Pancreas (tissue), 10 donors: ENCODE results near the gene GJB6. TPM values are rescaled to one million over a fixed set of nuclear protein-coding genes. Genes with fewer than 3 reads are reported as not detected.

Experiments used
- ATAC-seq, 4 donors: fragments of 200-7000 bp; cut with Tn5 transposase; one replicate each; pipeline versions ENCODE4 v1.8.0 to v1.9.1; 2020; ENCODE audit warnings: mild to moderate bottlenecking in 4 of 4, moderate library complexity in 4 of 4
- DNase-seq, 6 donors: peaks; one replicate each; pipeline ENCODE4 v3.0.0-alpha.2; 2020
- FAIRE-seq: peaks from 2 replicates; lab custom pipeline; 2012; peaks lifted over from hg19 to GRCh38; lab: Jason Lieb, UNC
- H3K27ac ChIP-seq, 4 donors: fragments of 200-600 bp; sonication (generic); 1 replicate in 3 of 4; 2 replicates in 1 of 4; pipeline versions ENCODE4 v1.5.0 to v1.8.0; 2020
- H3K27me3 ChIP-seq, 4 donors: fragments of 200-600 bp; one replicate each; pipeline ENCODE4 v1.8.0; 2021
- H3K36me3 ChIP-seq, 3 donors: fragments of 200-600 bp; sonication (generic) in 1 of 3; one replicate each; pipeline versions ENCODE4 v1.5.0 to v1.8.0; 2020 to 2021
- H3K4me1 ChIP-seq, 3 donors: fragments of 200-600 bp; one replicate each; pipeline ENCODE4 v1.8.0; 2021
- H3K4me3 ChIP-seq, 4 donors: fragments of 200-600 bp; sonication (generic) in 2 of 4; one replicate each; pipeline versions ENCODE4 v1.5.0 to v1.8.0; 2020 to 2021
- H3K9me3 ChIP-seq, 4 donors: fragments of 200-600 bp; one replicate each; pipeline ENCODE4 v1.8.0; 2021
- CTCF ChIP-seq, 4 donors: fragments of 200-600 bp; sonication (generic) in 3 of 4; IDR thresholded peaks; one replicate each; pipeline versions ENCODE4 v1.5.0 to v1.8.0; 2021; ENCODE audit warnings: antibody characterized with exemption in 4 of 4
- WGBS, 2 donors: extraction: QIAGEN DNeasy Blood & Tissue Kit; methylation state at CpG; one replicate each; pipeline ENCODE4 v1.1.7; 2013; 5-methylcytosine and 5-hydroxymethylcytosine counted together
- intact Hi-C, 3 donors: fragments of 100-400 bp; cut with DNase I; formaldehyde crosslinking; loops; one replicate each; pipeline versions ENCODE4 v1.11.1 to v1.14.2; 2022
- polyA plus RNA-seq, 2 donors: library from polyadenylated mRNA; stranded (reverse); fragments of 200-250 nt; gene quantifications; one replicate each; pipeline ENCODE4 v1.2.3, GENCODE V29; 2013
- total RNA-seq, 6 donors: library from RNA; stranded (reverse); fragmentation: NEBNext Ultra II Directional in 4 of 6; extraction: Animal tissue kit (Norgen Biotek cat#: 25700) in 4 of 6; gene quantifications; one replicate each; pipeline versions ENCODE4 v1.2.1 to v1.2.4, GENCODE V29; 2021 to 2023
- donor health status: healthy with polysubstance abuse.
- donor health status: DM: no; HTN: no; CAD: no; lungs with moderate emphysema.
- donor health status: DM: no; HTN: no; CAD: no.
- donor health status: control.
- donor health status: control.
- donor health status: Bipolar disorder and iron deficiency.
- donor health status: DM: yes; HTN: yes; CAD: no.
- donor health status: DM: no; HTN: no; CAD: no.
- donor health status: DM: no; HTN: no; CAD: no.
- donor health status: DM: yes; HTN: yes; CAD: no.

Gene GJB6
- total and polyA plus RNA-seq, 8 donors: 0.08 to 0.09 TPM; not detected in 6

DNA sequence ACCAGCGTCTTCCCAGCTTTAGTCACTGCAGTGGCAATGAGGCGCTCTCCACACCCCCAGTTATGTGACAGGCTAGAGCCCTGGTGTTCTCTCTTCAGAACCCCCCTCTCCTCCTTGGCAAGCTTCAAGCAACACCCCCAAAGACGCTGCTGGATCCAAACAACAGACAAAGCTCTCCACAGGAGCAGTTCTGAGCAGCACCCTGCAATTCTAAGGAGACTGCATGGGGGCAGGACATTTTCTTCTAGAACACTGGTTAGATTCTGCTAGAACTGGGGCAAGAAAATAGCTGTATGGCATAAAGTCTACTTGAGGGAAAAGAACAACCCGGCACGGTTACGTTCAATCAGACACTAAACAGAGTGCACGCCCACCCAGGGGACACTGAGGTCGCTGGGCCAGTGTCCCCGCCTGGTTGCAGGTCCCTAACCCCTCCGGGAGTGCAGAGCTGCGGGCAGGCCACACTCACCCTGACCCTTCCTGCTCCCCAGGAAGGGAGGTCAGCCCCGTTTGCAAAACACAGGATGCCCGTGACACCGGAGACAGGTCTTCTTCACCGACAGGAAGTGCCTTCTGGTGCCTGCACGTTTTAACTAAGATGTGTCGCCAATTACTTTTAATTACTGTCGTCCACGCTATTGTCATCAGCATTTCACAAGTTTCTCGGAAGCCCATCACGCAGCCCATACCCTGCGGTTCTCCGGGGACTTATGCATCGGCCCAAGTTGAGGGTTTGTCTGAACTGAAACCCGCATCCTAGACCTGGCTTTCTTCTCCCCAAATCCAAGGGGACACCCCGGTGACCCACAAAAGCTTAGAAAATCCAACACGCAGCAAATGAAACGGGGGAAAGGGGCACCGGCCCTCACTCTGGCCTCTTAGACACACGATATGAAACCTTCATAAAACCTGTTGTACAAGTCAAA is 943 bp downstream of the GJB6 start:
- FAIRE-seq (no peak), ATAC-seq (no peak), DNase-seq (no peak)
- intact Hi-C loops: no loop called here
- peaks cover 0 to 3% (median 0%) of the 10 kb centered on the region in 3 donors for H3K4me1 ChIP-seq
- peaks cover 0 to 18% (median 6%) of the 10 kb centered on the region in 4 donors for H3K27me3 ChIP-seq
- no peak overlapping the region for H3K27ac ChIP-seq
- no peaks in the 10 kb centered on the region for H3K9me3 ChIP-seq
- WGBS, 2 donors: 42 to 44% methylated on average over 30 of the region's 30 CpGs
- TF ChIP-seq CTCF (IDR thresholded peaks at IDR 0.05): no peak
- H3K4me3 ChIP-seq: peak overlapping the region in 3 of 4 donors; percentile 4 to 48 (median 36)
- no peaks in the 10 kb centered on the region for H3K36me3 ChIP-seq

DNA sequence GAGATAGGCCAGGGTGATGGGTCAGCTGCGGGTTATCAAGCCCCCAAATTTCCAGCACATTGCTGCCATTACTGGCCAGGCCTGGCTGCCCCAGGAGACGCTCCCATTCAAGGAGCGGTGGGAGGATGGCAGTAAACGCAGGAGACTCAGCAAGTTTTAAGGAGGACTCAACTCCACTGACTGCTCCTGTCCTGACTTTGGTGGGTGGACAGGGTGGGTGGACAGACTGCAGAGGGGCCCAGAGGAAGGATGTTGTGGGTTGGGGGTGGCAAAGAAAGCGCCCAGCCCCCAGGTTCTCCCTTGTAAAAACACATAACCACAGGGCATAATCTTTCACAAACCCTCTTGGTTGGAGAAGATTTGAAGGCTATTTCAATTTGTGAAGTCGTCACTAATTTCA is 4.4 kb downstream of the GJB6 start:
- intact Hi-C loops: no loop called here
- no peak for ATAC-seq
- no peak for FAIRE-seq
- no peak overlapping the region for H3K4me3 ChIP-seq
- H3K36me3 ChIP-seq: no peaks in the 10 kb centered on the region
- 52 to 62% methylated on average over 6 of the region's 6 CpGs for WGBS, 2 donors
- no peak overlapping the region for H3K27ac ChIP-seq
- no peak for DNase-seq
- peaks cover 0 to 15% (median 6%) of the 10 kb centered on the region in 4 donors for H3K27me3 ChIP-seq
- peaks cover 0 to 3% (median 0%) of the 10 kb centered on the region in 3 donors for H3K4me1 ChIP-seq
- H3K9me3 ChIP-seq: no peaks in the 10 kb centered on the region
- TF ChIP-seq CTCF (IDR thresholded peaks at IDR 0.05): no peak

DNA sequence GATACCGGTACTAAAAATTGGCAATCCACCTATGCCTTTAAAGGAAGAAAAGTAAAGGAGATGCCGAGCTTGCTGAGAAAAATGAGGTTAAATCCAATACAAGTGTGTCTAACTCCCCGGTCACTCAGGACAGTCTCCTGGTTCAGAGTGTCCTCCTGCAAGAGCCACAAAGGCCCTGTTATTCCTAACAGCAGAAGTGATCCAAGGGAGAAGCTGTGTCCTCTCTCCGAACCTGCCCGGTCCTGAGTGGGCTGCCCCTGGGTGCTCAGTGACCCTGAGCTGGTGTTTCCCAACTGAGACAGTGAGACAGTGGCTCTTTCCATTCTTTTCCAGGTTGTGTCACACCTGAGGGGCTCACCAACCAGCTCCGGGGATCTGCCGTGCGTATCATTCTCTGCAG is 4.8 kb downstream of the GJB6 start:
- intact Hi-C loops: no loop called here
- 84 to 86% methylated on average over 8 of the region's 8 CpGs for WGBS, 2 donors
- TF ChIP-seq CTCF (IDR thresholded peaks at IDR 0.05): no peak
- ATAC-seq (no peak), FAIRE-seq (no peak), DNase-seq (no peak)
- Histone ChIP-seq H3K27me3 (peaks cover 0 to 10% (median 4%) of the 10 kb centered on the region in 4 donors), H3K4me1 (peaks cover 0 to under 1% (median 0%) of the 10 kb centered on the region in 3 donors), H3K36me3 (no peaks in the 10 kb centered on the region), H3K4me3 (no peak overlapping the region), H3K27ac (no peak overlapping the region), H3K9me3 (no peaks in the 10 kb centered on the region)

- Histone ChIP-seq H3K9me3 (no peaks in the 10 kb centered on the region), H3K27ac (no peak overlapping the region), H3K36me3 (no peaks in the 10 kb centered on the region), H3K4me1 (no peaks in the 10 kb centered on the region), H3K4me3 (no peak overlapping the region), H3K27me3 (no peaks in the 10 kb centered on the region)
- WGBS, 2 donors: 54 to 65% methylated on average over 5 of the region's 5 CpGs
- DNase-seq: no peak
- no peak for TF ChIP-seq CTCF (IDR thresholded peaks at IDR 0.05)
- ATAC-seq: no peak
- no peak for FAIRE-seq
- intact Hi-C loops: no loop called here
Measured at GRCh38 chr13:20222553-20222952, 9.6 kb downstream of the GJB6 start.

GRCh38 chr13:20221772-20222171 is 10.3 kb downstream of the GJB6 start:
- 62 to 69% methylated on average over 6 of the region's 6 CpGs for WGBS, 2 donors
- FAIRE-seq: no peak
- no peaks in the 10 kb centered on the region for H3K9me3 ChIP-seq
- no peaks in the 10 kb centered on the region for H3K27me3 ChIP-seq
- H3K4me3 ChIP-seq: no peak overlapping the region
- no peaks in the 10 kb centered on the region for H3K36me3 ChIP-seq
- no peaks in the 10 kb centered on the region for H3K4me1 ChIP-seq
- ATAC-seq: peak in 1 of 4 donors; percentile 34
- DNase-seq: no peak
- H3K27ac ChIP-seq: no peak overlapping the region
- TF ChIP-seq CTCF (IDR thresholded peaks at IDR 0.05): no peak
- intact Hi-C loops: no loop called here
